ENCODE data around the gene IPO4.

IPO4 gene

DNA sequence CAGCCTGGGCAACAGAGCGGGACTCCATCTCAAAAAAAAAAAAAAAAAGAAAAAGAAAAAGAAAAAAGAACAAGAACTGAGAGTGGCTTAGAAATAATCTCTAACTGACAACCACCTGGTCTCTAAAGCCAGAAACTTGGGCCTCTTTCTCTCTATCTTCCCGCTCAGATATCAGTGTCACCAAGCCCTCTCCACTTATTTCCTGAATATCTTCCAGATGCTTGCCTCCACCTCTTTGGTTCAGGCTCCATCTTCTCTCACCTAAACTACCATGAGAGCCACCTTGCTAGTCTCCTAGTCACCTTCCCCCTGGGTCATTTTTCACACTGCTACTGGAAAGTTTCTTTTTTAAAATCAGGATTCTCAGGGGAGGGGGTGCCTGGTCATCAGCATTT is 8.4 kb upstream of the IPO4 start:
- no peak overlapping the region for H2AK5ac ChIP-seq (ENCODE audit: low read length, severe bottlenecking)
- no peaks in the 10 kb centered on the region for H3K27me3 ChIP-seq (ENCODE audit: control insufficient read depth in 1 of 2, insufficient read depth in 1 of 2, low read length in 2 of 2)
- no peak overlapping the region for H3K9ac ChIP-seq (ENCODE audit: low read length)
- H2BK12ac ChIP-seq (ENCODE audit: low read length in 2 of 2) = no peak overlapping the region
- no peak overlapping the region for H4K8ac ChIP-seq (ENCODE audit: low read length)
- no peak overlapping the region for H2BK120ac ChIP-seq (ENCODE audit: low read depth, low read length)
- peaks cover 20 to 31% of the 10 kb centered on the region in 2 experiments for H3K36me3 ChIP-seq (ENCODE audit: control insufficient read depth in 1 of 2, insufficient read depth in 2 of 2, low read depth in 1 of 2, low read length in 2 of 2)
- no peak overlapping the region for H4K91ac ChIP-seq (ENCODE audit: low read length)
- peaks cover 9% of the 10 kb centered on the region for H3K4me1 ChIP-seq (ENCODE audit: control insufficient read depth, insufficient read depth, low read depth, low read length)
- peaks cover 3% of the 10 kb centered on the region for H3K9me3 ChIP-seq (ENCODE audit: control insufficient read depth, low read length)
- H3K4me2 ChIP-seq (ENCODE audit: low read length, poor library complexity, severe bottlenecking) = peak overlapping the region; percentile 39
- no peak overlapping the region for H2AFZ ChIP-seq (ENCODE audit: low read depth, low read length)
- H3K4ac ChIP-seq (ENCODE audit: low read depth in 1 of 2, low read length in 2 of 2) = no peak overlapping the region
- H3K14ac ChIP-seq (ENCODE audit: low read length in 2 of 2) = no peak overlapping the region
- no peak overlapping the region for H3K27ac ChIP-seq (ENCODE audit: low read length, poor library complexity, severe bottlenecking)
- no peak for DNase-seq
- peaks cover 31% of the 10 kb centered on the region for H3K79me1 ChIP-seq (replicated peaks; ENCODE audit: low read length, poor library complexity, severe bottlenecking)
- no peak overlapping the region for H2BK15ac ChIP-seq (ENCODE audit: low read depth, poor library complexity, severe bottlenecking)
- H3K4me3 ChIP-seq (ENCODE audit: insufficient read depth in 1 of 2, low read depth in 1 of 2, low read length in 2 of 2) = peak overlapping the region in 1 of 2 experiments; percentile 3
- H3K18ac ChIP-seq (ENCODE audit: low read depth in 1 of 2, low read length in 2 of 2) = no peak overlapping the region
- no peak overlapping the region for H3K23ac ChIP-seq (ENCODE audit: low read length in 2 of 2)
- H2BK5ac ChIP-seq (ENCODE audit: low read depth, low read length, poor library complexity, severe bottlenecking) = no peak overlapping the region
- 90% methylated on average over 1 of the region's 2 CpGs for WGBS

DNA sequence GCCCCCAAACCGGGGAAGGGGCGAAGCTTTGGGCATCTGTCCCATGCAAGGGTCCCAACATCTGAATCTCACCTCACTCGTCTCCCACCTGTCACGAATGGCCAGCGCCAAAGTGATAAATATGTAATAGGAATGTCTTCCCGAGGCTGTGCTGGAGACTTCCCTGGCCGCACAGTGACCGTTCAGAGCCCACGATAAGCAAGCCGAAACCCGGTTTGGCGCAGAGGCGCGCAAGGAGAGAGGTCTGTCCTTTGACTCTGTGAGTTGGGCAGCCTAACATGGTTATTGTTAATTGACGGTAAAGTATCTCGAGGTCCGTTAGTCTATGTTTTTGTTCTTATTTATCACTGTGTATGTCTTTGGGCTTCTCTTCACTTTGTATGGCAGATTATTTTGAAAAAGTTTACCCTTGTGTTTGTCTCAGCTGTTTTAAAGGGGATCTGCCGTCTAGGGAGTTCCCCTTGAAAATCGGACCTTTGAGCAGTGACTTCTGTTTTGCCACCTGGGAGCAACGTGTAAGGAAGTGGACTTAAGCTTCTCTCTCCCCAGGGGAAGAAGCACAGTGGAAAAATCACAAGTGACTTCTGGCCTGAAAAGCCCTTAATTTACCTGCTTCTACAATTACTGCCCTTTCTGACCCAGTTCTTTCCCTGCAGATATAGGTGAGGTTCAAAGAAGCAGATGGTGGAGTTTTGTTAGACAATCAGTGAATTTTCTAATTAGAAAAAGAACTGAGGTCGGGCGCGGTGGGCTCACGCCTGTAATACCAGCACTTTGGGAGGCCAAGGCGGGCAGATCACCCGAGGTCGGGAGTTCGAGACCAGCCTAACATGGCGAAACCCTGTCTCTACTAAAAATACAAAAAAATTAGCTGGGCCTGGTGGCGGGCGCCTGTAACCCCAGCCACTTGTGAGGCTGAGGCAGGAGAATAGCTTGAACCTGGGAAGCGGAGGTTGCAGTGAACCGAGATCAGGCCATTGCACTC is 7.7 kb upstream of the IPO4 start:
- Histone ChIP-seq H3K4me1 (ENCODE audit: control insufficient read depth, insufficient read depth, low read depth, low read length) (peaks cover 9% of the 10 kb centered on the region), H2AK5ac (ENCODE audit: low read length, severe bottlenecking) (peak overlapping the region; percentile 29), H3K14ac (ENCODE audit: low read length in 2 of 2) (peak overlapping the region in 1 of 2 experiments; percentile 72), H3K18ac (ENCODE audit: low read depth in 1 of 2, low read length in 2 of 2) (peak overlapping the region in 1 of 2 experiments; percentile 41), H4K8ac (ENCODE audit: low read length) (peak overlapping the region; percentile 64), H3K9ac (ENCODE audit: low read length) (peak overlapping the region; percentile 100), H3K4ac (ENCODE audit: low read depth in 1 of 2, low read length in 2 of 2) (peak overlapping the region; percentile 14 to 79), H3K79me1 (replicated peaks; ENCODE audit: low read length, poor library complexity, severe bottlenecking) (peaks cover 29% of the 10 kb centered on the region), H2BK120ac (ENCODE audit: low read depth, low read length) (no peak overlapping the region), H3K9me3 (ENCODE audit: control insufficient read depth, low read length) (no peaks in the 10 kb centered on the region), H2BK5ac (ENCODE audit: low read depth, low read length, poor library complexity, severe bottlenecking) (no peak overlapping the region), H3K4me2 (ENCODE audit: low read length, poor library complexity, severe bottlenecking) (peak overlapping the region; percentile 68), H2AFZ (ENCODE audit: low read depth, low read length) (peak overlapping the region; percentile 83), H4K91ac (ENCODE audit: low read length) (peak overlapping the region; percentile 44), H3K27me3 (ENCODE audit: control insufficient read depth in 1 of 2, insufficient read depth in 1 of 2, low read length in 2 of 2) (no peaks in the 10 kb centered on the region), H3K4me3 (ENCODE audit: insufficient read depth in 1 of 2, low read depth in 1 of 2, low read length in 2 of 2) (peak overlapping the region; percentile 82 to 94), H2BK12ac (ENCODE audit: low read length in 2 of 2) (no peak overlapping the region), H3K27ac (ENCODE audit: low read length, poor library complexity, severe bottlenecking) (peak overlapping the region; percentile 82), H3K23ac (ENCODE audit: low read length in 2 of 2) (no peak overlapping the region), H2BK15ac (ENCODE audit: low read depth, poor library complexity, severe bottlenecking) (peak overlapping the region; percentile 19), H3K36me3 (ENCODE audit: control insufficient read depth in 1 of 2, insufficient read depth in 2 of 2, low read depth in 1 of 2, low read length in 2 of 2) (peaks cover 20 to 34% of the 10 kb centered on the region in 2 experiments)
- peak; percentile 46 for DNase-seq
- WGBS = 31% methylated on average over 26 of the region's 33 CpGs

DNA sequence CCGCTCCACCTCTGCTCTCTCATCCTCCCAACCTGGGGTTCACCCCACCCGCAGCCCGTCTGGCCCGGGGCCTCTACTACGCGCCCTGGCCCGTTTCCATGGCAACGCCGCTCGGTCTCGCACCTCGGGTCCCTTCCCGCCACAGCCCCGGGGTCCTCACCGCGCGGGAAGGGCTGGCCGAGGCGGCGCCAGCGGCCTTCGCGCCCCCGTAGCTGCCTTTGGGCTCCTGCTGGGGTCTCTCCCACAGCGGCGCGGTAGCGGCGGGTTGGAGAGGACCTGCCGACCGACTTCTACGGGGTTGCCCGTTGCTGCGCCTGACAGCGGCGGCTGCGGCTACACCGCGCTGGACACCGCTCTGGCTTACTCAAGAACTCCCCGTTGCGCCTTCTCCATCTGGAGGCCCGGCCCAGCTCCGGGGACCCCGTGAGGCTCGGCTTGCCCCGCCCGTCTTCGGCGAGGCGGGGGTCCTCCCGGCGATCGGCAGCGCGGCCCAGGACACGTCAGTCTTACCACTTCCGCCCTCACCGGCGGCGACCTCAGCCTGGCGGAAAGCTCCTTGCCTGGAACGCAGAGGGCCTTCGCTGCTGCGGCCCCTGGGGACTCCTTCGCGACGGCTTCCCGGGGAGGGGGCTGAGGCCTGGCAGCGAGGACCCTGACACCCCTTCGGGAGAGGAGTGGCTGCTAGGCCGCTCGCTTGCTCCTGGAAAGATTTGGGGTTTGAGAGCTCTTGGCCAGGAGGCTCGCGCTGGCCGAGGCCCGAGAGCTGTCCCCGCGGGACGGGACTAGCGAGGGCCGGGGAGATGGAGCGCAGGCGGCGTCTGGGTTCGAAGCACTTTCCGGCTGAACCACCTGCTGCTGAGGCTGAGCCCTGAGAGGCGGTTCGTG is 6.8 kb upstream of the IPO4 start, which contains the start of gene TM9SF1:
TSS of gene TM9SF1 (minus strand) at position 256 of the 885 bp plus-strand sequence. CDS start 422 bp downstream, outside the sequence.
- peak within 1 kb of the TSS; percentile 93 for H2BK15ac ChIP-seq (ENCODE audit: low read depth, poor library complexity, severe bottlenecking)
- H3K9me3 ChIP-seq (ENCODE audit: control insufficient read depth, low read length) = no peaks in the 10 kb centered on the region
- peaks cover 23 to 35% of the 10 kb centered on the region in 2 experiments for H3K36me3 ChIP-seq (ENCODE audit: control insufficient read depth in 1 of 2, insufficient read depth in 2 of 2, low read depth in 1 of 2, low read length in 2 of 2)
- H3K4me2 ChIP-seq (ENCODE audit: low read length, poor library complexity, severe bottlenecking) = peak within 1 kb of the TSS; percentile 68
- peak; percentile 91 for DNase-seq
- H3K23ac ChIP-seq (ENCODE audit: low read length in 2 of 2) = no peak within 1 kb of the TSS
- peak within 1 kb of the TSS; percentile 82 to 94 for H3K4me3 ChIP-seq (ENCODE audit: insufficient read depth in 1 of 2, low read depth in 1 of 2, low read length in 2 of 2)
- H2AK5ac ChIP-seq (ENCODE audit: low read length, severe bottlenecking) = peak within 1 kb of the TSS; percentile 29
- peak within 1 kb of the TSS; percentile 98 to 99 for H3K18ac ChIP-seq (ENCODE audit: low read depth in 1 of 2, low read length in 2 of 2)
- H2BK5ac ChIP-seq (ENCODE audit: low read depth, low read length, poor library complexity, severe bottlenecking) = peak within 1 kb of the TSS; percentile 91
- peak within 1 kb of the TSS; percentile 95 to 98 for H3K4ac ChIP-seq (ENCODE audit: low read depth in 1 of 2, low read length in 2 of 2)
- H3K9ac ChIP-seq (ENCODE audit: low read length) = peak within 1 kb of the TSS; percentile 100
- peaks cover 9% of the 10 kb centered on the region for H3K4me1 ChIP-seq (ENCODE audit: control insufficient read depth, insufficient read depth, low read depth, low read length)
- peak within 1 kb of the TSS; percentile 21 to 59 for H2BK12ac ChIP-seq (ENCODE audit: low read length in 2 of 2)
- H3K79me1 ChIP-seq (replicated peaks; ENCODE audit: low read length, poor library complexity, severe bottlenecking) = peaks cover 30% of the 10 kb centered on the region
- H3K27ac ChIP-seq (ENCODE audit: low read length, poor library complexity, severe bottlenecking) = peak within 1 kb of the TSS; percentile 86
- H2AFZ ChIP-seq (ENCODE audit: low read depth, low read length) = peak within 1 kb of the TSS; percentile 83
- H3K27me3 ChIP-seq (ENCODE audit: control insufficient read depth in 1 of 2, insufficient read depth in 1 of 2, low read length in 2 of 2) = no peaks in the 10 kb centered on the region
- peak within 1 kb of the TSS in 1 of 2 experiments; percentile 93 for H3K14ac ChIP-seq (ENCODE audit: low read length in 2 of 2)
- H4K91ac ChIP-seq (ENCODE audit: low read length) = peak within 1 kb of the TSS; percentile 99
- WGBS = under 1% methylated on average over 77 of the region's 89 CpGs
- peak within 1 kb of the TSS; percentile 94 for H2BK120ac ChIP-seq (ENCODE audit: low read depth, low read length)
- peak within 1 kb of the TSS; percentile 90 for H4K8ac ChIP-seq (ENCODE audit: low read length)
